C4-2B (cell line): Measurements from ENCODE around the gene ZNF483.

Source experiments
- ZFX ChIP-seq: fragments of 450-650 bp; IDR thresholded peaks from 2 replicates; pipeline ENCODE4 v1.6.1; 2017
- TF ChIP-seq, protein P1 (sequence below): fragments of 450-650 bp; conservative IDR thresholded peaks from 2 replicates; pipeline ENCODE4 v1.5.1; 2017; ENCODE audit warnings: mild to moderate bottlenecking

DNA sequence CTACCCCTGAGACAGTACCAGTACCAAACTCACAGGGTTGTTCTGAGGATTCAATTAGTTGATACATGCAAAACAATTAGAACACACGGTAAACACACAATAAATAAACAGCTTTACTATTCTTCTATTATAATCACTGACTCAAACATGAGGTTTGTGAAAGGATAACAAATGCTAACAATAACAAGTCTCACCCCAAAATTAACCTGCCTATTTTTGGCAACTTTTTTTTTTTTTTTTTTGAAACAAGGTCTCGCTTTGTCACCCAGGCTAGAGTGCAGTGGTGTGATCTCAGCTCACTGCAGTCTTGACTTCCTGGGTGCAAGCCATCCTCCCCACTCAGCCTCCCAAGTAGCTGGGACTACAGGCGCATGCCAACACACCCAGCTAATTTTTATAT is 47.3 kb upstream of the ZNF483 start:
- TF ChIP-seq, protein P1, sequence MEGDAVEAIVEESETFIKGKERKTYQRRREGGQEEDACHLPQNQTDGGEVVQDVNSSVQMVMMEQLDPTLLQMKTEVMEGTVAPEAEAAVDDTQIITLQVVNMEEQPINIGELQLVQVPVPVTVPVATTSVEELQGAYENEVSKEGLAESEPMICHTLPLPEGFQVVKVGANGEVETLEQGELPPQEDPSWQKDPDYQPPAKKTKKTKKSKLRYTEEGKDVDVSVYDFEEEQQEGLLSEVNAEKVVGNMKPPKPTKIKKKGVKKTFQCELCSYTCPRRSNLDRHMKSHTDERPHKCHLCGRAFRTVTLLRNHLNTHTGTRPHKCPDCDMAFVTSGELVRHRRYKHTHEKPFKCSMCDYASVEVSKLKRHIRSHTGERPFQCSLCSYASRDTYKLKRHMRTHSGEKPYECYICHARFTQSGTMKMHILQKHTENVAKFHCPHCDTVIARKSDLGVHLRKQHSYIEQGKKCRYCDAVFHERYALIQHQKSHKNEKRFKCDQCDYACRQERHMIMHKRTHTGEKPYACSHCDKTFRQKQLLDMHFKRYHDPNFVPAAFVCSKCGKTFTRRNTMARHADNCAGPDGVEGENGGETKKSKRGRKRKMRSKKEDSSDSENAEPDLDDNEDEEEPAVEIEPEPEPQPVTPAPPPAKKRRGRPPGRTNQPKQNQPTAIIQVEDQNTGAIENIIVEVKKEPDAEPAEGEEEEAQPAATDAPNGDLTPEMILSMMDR: no peak
- TF ChIP-seq ZFX: no peak
